Erythroblast (primary cell): Measurements from ENCODE around the gene TIGD1.

ENCODE experiments used
- DNase-seq, 2 experiments: peaks; one replicate each; lab custom pipeline; 2025; lab: John Stamatoyannopoulos, UW
- GATA1 ChIP-seq: IDR thresholded peaks from 2 replicates; pipeline ENCODE4 v1.6.1; 2011; ENCODE audit warnings: low read depth, mild to moderate bottlenecking, control low read depth, low read length, moderate library complexity
- POLR2A ChIP-seq: IDR thresholded peaks from 2 replicates; pipeline ENCODE4 v1.6.1; 2011; ENCODE audit warnings: mild to moderate bottlenecking, low read length

Gene TIGD1

DNA sequence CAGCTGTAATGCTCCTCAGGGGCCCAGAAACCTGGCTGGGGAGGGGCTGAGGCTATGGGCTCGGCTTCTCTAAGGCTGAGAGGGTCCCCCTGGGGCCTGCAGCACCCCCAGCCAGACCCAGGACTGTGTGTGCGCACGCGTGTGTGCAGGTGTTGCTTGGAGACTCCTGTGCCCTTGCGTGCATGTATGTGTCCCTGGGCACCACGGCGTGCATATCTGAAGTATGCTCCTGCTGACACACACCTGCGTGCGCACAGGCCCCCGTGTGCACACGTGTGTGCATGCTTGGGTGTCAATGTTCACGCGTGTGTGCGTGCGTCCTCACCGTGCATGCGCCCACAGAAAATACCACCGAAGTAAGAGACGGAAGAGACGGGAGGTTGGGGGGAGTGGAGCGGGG, 47.8 kb downstream of the TIGD1 start:
- no peak for DNase-seq

DNA sequence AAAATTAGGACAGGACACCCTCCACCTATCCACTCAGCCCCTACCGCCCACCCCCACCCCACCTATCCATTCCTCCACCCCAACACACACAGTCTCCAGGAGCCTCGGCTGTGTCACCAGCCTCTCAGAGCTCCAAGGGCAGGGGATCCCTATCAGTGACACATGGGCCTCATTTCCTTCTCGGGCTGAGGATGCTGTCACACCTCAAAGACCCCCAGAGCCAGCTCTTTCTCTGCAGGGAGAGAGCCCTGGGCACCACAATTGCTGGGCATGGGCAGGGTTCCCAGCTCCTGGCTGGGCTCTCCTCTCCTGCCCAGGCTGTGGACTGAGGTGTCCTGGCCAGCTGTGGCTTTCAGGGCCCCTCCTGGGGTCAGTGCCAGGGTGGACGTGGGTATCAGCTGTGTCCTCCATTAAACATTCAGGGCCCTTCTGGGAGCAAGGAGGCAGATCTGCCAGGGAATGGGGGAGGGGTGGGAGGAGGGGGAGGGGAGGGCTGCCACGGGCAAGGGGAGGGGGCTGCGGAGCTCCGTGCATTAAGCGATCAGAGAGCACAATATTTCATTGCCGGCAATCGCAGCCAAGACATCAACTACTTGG, 48.5 kb downstream of the TIGD1 start:
- no peak for TF ChIP-seq GATA1
- TF ChIP-seq POLR2A = no peak
- DNase-seq = no peak

More for the DNA sequence above, 47.8 kb downstream of the TIGD1 start:
- TF ChIP-seq POLR2A (no peak), GATA1 (no peak)

DNA sequence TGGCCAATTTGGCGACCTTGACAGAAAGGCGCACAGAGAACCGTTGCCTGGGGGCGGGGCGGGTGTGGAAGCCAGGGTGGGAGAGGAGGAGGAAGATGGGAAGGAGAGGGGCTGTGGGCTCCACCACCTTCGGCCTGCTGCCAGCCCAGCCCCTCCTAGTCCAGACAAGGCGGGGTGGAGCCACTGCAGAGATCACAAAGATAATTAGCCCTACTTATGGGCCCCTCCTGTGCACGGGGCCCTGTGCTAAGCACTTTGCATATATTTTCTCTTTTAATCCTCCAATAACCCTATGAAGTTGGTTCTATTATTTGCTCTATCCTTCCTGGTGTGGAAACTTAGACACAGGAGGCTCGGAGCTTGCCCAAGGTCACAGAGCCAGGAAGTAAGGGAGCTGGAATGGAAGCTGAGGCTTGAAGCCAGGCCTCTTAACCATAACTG, 49.0 kb downstream of the TIGD1 start:
- DNase-seq = no peak
- TF ChIP-seq GATA1 (no peak), POLR2A (no peak)

DNA sequence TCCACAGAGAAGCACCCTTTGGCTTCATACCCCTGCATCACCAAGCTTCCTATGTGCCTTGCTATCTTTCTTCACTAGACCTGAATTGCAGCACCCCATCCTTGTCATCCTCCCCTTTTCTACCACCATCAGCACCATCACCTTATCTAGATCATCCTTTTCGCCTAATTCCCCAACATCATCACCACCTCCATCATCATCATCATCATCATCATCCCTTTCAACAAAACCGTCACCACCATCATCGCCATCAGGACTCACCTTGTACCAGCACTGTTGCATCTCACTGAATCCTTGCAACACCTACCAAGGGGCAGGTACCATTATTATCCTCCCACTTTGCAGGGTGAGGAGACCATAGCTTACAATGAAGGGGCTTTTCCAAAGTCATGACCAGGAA, 51.9 kb downstream of the TIGD1 start:
- no peak for TF ChIP-seq GATA1
- no peak for TF ChIP-seq POLR2A
- no peak for DNase-seq
